ENCODE data around the gene LOXHD1. TPM values are rescaled to one million over a fixed set of nuclear protein-coding genes. Genes with fewer than 3 reads are reported as not detected.

LOXHD1 gene
- total RNA-seq, 1 experiment from 2014 or later = 0.35 TPM

GRCh38 chr18:46480226-46480625, 176.8 kb downstream of the LOXHD1 start (continued):
- TF ChIP-seq FOXJ3 (CRISPR knock-in tag; IDR thresholded peaks at IDR 0.05; ENCODE audit: borderline replicate concordance) = no peak

- peaks cover 22% of the 10 kb centered on the region for H3K4me1 Mint-ChIP-seq
- TF ChIP-seq, protein P1, sequence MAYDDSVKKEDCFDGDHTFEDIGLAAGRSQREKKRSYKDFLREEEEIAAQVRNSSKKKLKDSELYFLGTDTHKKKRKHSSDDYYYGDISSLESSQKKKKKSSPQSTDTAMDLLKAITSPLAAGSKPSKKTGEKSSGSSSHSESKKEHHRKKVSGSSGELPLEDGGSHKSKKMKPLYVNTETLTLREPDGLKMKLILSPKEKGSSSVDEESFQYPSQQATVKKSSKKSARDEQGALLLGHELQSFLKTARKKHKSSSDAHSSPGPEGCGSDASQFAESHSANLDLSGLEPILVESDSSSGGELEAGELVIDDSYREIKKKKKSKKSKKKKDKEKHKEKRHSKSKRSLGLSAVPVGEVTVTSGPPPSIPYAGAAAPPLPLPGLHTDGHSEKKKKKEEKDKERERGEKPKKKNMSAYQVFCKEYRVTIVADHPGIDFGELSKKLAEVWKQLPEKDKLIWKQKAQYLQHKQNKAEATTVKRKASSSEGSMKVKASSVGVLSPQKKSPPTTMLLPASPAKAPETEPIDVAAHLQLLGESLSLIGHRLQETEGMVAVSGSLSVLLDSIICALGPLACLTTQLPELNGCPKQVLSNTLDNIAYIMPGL (CRISPR knock-in tag; IDR thresholded peaks at IDR 0.05) = no peak
- TF ChIP-seq ZNF671 (CRISPR knock-in tag; IDR thresholded peaks at IDR 0.05) (no peak), ZBTB21 (CRISPR knock-in tag; IDR thresholded peaks at IDR 0.05; ENCODE audit: borderline replicate concordance) (no peak), EMX1 (CRISPR knock-in tag; IDR thresholded peaks at IDR 0.05) (no peak), ZBTB43 (CRISPR knock-in tag; IDR thresholded peaks at IDR 0.05) (no peak), SP1 (CRISPR knock-in tag; conservative IDR thresholded peaks at IDR 0.05) (no peak)
- 0 out of 2 replicates have a peak, but pooled peaks cover 3% of the 10 kb centered on the region for H3K27me3 Mint-ChIP-seq (ENCODE audit: low read depth)
- ATAC-seq = no peak
- ChIA-PET POLR2A (no interaction called here), CTCF (interaction anchor here (0.8 to 2.0 kb wide), 3 partner anchors 179 to 198 kb away, joined by 3 to 7 read pairs (median 5); no protein-coding TSS in a partner anchor)
- no peaks in the 10 kb centered on the region for H3K36me3 Mint-ChIP-seq
- H3K9me3 Mint-ChIP-seq = peaks cover 3% of the 10 kb centered on the region; the same call in 1 of the 2 replicates
- H3K27ac Mint-ChIP-seq = no peak overlapping the region
- no peak for DNase-seq (ENCODE audit: low spot score)
- H3K4me3 Mint-ChIP-seq = no peak overlapping the region
Measured at GRCh38 chr18:46478796-46479195, 178.2 kb downstream of the LOXHD1 start.

DNA sequence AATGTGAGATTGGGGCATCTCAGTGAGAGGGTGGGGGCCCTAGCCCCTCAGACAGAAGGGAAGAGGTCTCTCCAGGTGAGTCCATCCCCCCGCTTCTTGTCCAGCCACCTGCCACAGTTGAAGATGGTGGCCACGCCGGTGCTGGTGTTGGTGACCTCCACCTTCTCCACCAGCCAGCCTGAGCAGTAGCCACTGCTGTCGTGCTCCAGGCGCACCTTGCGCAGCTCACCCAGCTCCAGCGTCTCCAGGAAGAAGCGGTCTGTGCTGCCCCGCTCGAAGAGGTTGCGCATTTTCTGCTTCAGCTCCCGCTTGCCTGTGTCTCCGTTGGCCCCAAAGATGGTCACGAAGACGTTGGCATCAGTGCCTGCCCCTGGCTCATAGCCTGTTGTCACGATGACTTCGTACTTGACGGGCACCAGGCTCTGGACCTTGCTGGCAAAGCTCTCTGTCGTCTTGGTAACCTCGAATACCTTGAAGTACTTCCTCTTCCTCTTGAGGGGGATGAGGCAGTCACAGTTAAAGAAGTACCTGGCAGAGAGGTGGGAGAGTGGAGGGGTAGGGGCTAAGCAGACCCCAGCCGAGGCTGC, 179.5 kb downstream of the LOXHD1 start:
- ATAC-seq (no peak), DNase-seq (ENCODE audit: low spot score) (no peak)
- no peak overlapping the region for H3K4me3 Mint-ChIP-seq
- no peaks in the 10 kb centered on the region for H3K36me3 Mint-ChIP-seq
- H3K4me1 Mint-ChIP-seq = peaks cover 22% of the 10 kb centered on the region
- no peaks in the 10 kb centered on the region for H3K27me3 Mint-ChIP-seq (ENCODE audit: low read depth)
- POLR2A ChIA-PET = no interaction called here
- TF ChIP-seq NFE2L1 (CRISPR knock-in tag; IDR thresholded peaks at IDR 0.05) = no peak
- 0 out of 2 replicates have a peak, but pooled peaks have one; percentile 45 for TF ChIP-seq ZNF121 (CRISPR knock-in tag; IDR thresholded peaks at IDR 0.05)
- H3K27ac Mint-ChIP-seq = no peak overlapping the region
- CTCF ChIA-PET = interaction anchor here (2.0 to 2.2 kb wide), 2 partner anchors 84 to 181 kb away, joined by 7 read pairs; no protein-coding TSS in a partner anchor
- peaks cover 3% of the 10 kb centered on the region; the same call in 1 of the 2 replicates for H3K9me3 Mint-ChIP-seq

DNA sequence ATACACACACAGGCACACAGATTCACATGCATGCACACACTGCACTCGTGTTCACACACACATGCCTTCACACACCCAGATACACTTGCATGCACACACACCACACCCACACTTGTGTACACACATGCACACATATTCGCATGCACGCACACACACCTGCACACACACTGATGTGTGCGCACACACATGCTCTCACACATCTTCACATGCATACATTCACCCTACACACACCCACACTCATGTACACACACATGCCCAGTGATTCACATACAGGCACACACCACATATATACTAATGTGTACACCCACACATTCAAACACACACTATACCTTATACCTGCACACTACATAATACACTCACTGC, 181.6 kb downstream of the LOXHD1 start:
- DNase-seq (ENCODE audit: low spot score) (no peak), ATAC-seq (no peak)
- H3K4me3 Mint-ChIP-seq = no peak overlapping the region
- H3K9me3 Mint-ChIP-seq = no peaks in the 10 kb centered on the region
- no peaks in the 10 kb centered on the region for H3K36me3 Mint-ChIP-seq
- POLR2A ChIA-PET = interaction anchor here (0.6 kb wide), 1 partner anchor 575 kb away, joined by 4 read pairs; no protein-coding TSS in a partner anchor
- H3K27me3 Mint-ChIP-seq (ENCODE audit: low read depth) = no peaks in the 10 kb centered on the region
- peaks cover 11% of the 10 kb centered on the region; the same call in 1 of the 2 replicates for H3K4me1 Mint-ChIP-seq
- TF ChIP-seq TEAD4 (CRISPR knock-in tag; IDR thresholded peaks at IDR 0.05) = no peak
- TF ChIP-seq, protein P1 (CRISPR knock-in tag; IDR thresholded peaks at IDR 0.05) = no peak
- no peak for TF ChIP-seq PRDM15 (CRISPR knock-in tag; IDR thresholded peaks at IDR 0.05)
- no peak for TF ChIP-seq SOX15 (CRISPR knock-in tag; IDR thresholded peaks at IDR 0.05)
- TF ChIP-seq ZNF416 (CRISPR knock-in tag; IDR thresholded peaks at IDR 0.05) = no peak
- CTCF ChIA-PET = interaction anchor here (1.2 to 1.4 kb wide), 3 partner anchors 9 to 82 kb away, joined by 3 to 4 read pairs (median 4); no protein-coding TSS in a partner anchor
- no peak overlapping the region for H3K27ac Mint-ChIP-seq
